SK-N-MC (cell line): ENCODE data around the gene INHBB.

Experiments
- EZH2 ChIP-seq: fragments of 200-600 bp; sonication (generic); IDR thresholded peaks from one replicate; pipeline ENCODE4 v1.6.1; 2017; ENCODE audit warnings: antibody characterized with exemption
- POLR2AphosphoS5 ChIP-seq: IDR thresholded peaks from 2 replicates; pipeline ENCODE4 v1.6.1; 2012; ENCODE audit warnings: mild to moderate bottlenecking, low read depth, low read length, borderline replicate concordance

- TF ChIP-seq POLR2AphosphoS5 = no peak
- no peak for TF ChIP-seq EZH2
Measured at GRCh38 chr2:120305296-120305695, 40.6 kb upstream of the INHBB start.
